Vagina (tissue), 2 donors: ENCODE data around the gene GRIK3. TPM values are rescaled to one million over a fixed set of nuclear protein-coding genes. Genes with fewer than 3 reads are reported as not detected.
"Not testable (repeated sequence)": the region's sequence is repeated elsewhere in the genome, so short reads cannot be mapped to it uniquely, and the experiment has no call there.

Experiments
- DNase-seq, 2 donors: peaks; one replicate each; pipeline ENCODE4 v3.0.0-alpha.2; 2017; ENCODE audit errors: extremely low spot score in 2 of 2
- H3K27ac ChIP-seq: fragments of 200-600 bp; sonication (generic); one replicate; pipeline ENCODE4 v1.5.1; 2019
- H3K27me3 ChIP-seq: fragments of 200-600 bp; sonication (generic); one replicate; pipeline ENCODE4 v1.5.1; 2019
- H3K36me3 ChIP-seq, 2 donors: fragments of 200-600 bp; sonication (generic); one replicate each; pipeline ENCODE4 v1.5.1; 2017 to 2019
- H3K4me1 ChIP-seq: fragments of 200-600 bp; sonication (generic); one replicate; pipeline ENCODE4 v1.5.1; 2019
- H3K4me3 ChIP-seq, 2 donors: fragments of 200-600 bp; sonication (generic); 1 replicate in 1 of 2; 2 replicates in 1 of 2; pipeline ENCODE4 v1.5.1; 2016 to 2019
- H3K9me3 ChIP-seq: fragments of 200-600 bp; sonication (generic); one replicate; pipeline ENCODE4 v1.5.1; 2019
- CTCF ChIP-seq, 3 experiments: fragments of 450-650 bp in 2 of 3; fragments of 200-600 bp in 1 of 3; sonication (generic) in 1 of 3; IDR thresholded peaks; one replicate each; pipeline ENCODE4 v1.5.1; 2017 to 2019; ENCODE audit warnings: antibody characterized with exemption in 3 of 3, mild to moderate bottlenecking in 2 of 3, moderate library complexity in 2 of 3
- POLR2A ChIP-seq, 2 donors: fragments of 450-650 bp; IDR thresholded peaks; one replicate each; pipeline ENCODE4 v1.6.1; 2017; ENCODE audit warnings: antibody characterized with exemption in 2 of 2, mild to moderate bottlenecking in 2 of 2, moderate library complexity in 2 of 2
- POLR2AphosphoS5 ChIP-seq, 2 donors: sonication (generic); formaldehyde crosslinking; IDR thresholded peaks; one replicate each; pipeline ENCODE4 v1.9.0; 2017; ENCODE audit warnings: antibody characterized with exemption in 2 of 2, mild to moderate bottlenecking in 2 of 2, low read depth in 1 of 2; ENCODE audit not compliant: insufficient read depth in 1 of 2
- intact Hi-C: fragments of 100-400 bp; cut with DNase I; formaldehyde crosslinking; loops from one replicate; pipeline ENCODE4 v1.15.1; 2023
- total RNA-seq: library from RNA; depleted of rRNA; stranded (reverse); fragments of >200 nt; gene quantifications from one replicate; pipeline ENCODE4 v1.2.3, GENCODE V29; 2016

The GRIK3 gene
- total RNA-seq, 1 donor from 2014 or later: 0.74 TPM

- intact Hi-C loops: no loop called here
- H3K27ac ChIP-seq: no peak overlapping the region
- no peaks in the 10 kb centered on the region for H3K4me1 ChIP-seq
- no peak overlapping the region for H3K4me3 ChIP-seq
- H3K27me3 ChIP-seq: no peaks in the 10 kb centered on the region
- TF ChIP-seq POLR2A (IDR thresholded peaks at IDR 0.05) (no peak), POLR2AphosphoS5 (IDR thresholded peaks at IDR 0.05; ENCODE audit: insufficient read depth in 1 of 2, low read depth in 1 of 2) (no peak), CTCF (IDR thresholded peaks at IDR 0.05) (no peak)
- peak; percentile 32 to 58 for DNase-seq
- H3K9me3 ChIP-seq: no peaks in the 10 kb centered on the region
- H3K36me3 ChIP-seq: no peaks in the 10 kb centered on the region
These were observed 126.2 kb downstream of the GRIK3 start for GRCh38 chr1:36908096-36908495.

GRCh38 chr1:36906555-36906954 is 127.8 kb downstream of the GRIK3 start:
- intact Hi-C loops: no loop called here
- TF ChIP-seq POLR2A (IDR thresholded peaks at IDR 0.05): no peak
- TF ChIP-seq CTCF (IDR thresholded peaks at IDR 0.05): no peak
- TF ChIP-seq POLR2AphosphoS5 (IDR thresholded peaks at IDR 0.05; ENCODE audit: insufficient read depth in 1 of 2, low read depth in 1 of 2): no peak
- no peaks in the 10 kb centered on the region for H3K4me1 ChIP-seq
- no peak overlapping the region for H3K27ac ChIP-seq
- no peaks in the 10 kb centered on the region for H3K27me3 ChIP-seq
- H3K36me3 ChIP-seq: no peaks in the 10 kb centered on the region
- no peak overlapping the region for H3K4me3 ChIP-seq
- H3K9me3 ChIP-seq: no peaks in the 10 kb centered on the region
- no peak for DNase-seq

GRCh38 chr1:36905941-36906340 is 128.4 kb downstream of the GRIK3 start:
- Histone ChIP-seq H3K4me1 (no peaks in the 10 kb centered on the region), H3K4me3 (no peak overlapping the region), H3K27me3 (no peaks in the 10 kb centered on the region), H3K27ac (no peak overlapping the region), H3K36me3 (no peaks in the 10 kb centered on the region), H3K9me3 (no peaks in the 10 kb centered on the region)
- intact Hi-C loops: no loop called here
- TF ChIP-seq CTCF (IDR thresholded peaks at IDR 0.05): no peak
- TF ChIP-seq POLR2A (IDR thresholded peaks at IDR 0.05): no peak
- no peak for TF ChIP-seq POLR2AphosphoS5 (IDR thresholded peaks at IDR 0.05; ENCODE audit: insufficient read depth in 1 of 2, low read depth in 1 of 2)
- peak; percentile 61 to 82 for DNase-seq

- Histone ChIP-seq H3K9me3 (no peaks in the 10 kb centered on the region), H3K4me3 (no peak overlapping the region), H3K27ac (no peak overlapping the region), H3K27me3 (no peaks in the 10 kb centered on the region), H3K36me3 (no peaks in the 10 kb centered on the region), H3K4me1 (no peaks in the 10 kb centered on the region)
- intact Hi-C loops: no loop called here
- DNase-seq: peak in 1 of 2 donors; percentile 5
- no peak for TF ChIP-seq POLR2A (IDR thresholded peaks at IDR 0.05)
- no peak for TF ChIP-seq CTCF (IDR thresholded peaks at IDR 0.05)
- TF ChIP-seq POLR2AphosphoS5 (IDR thresholded peaks at IDR 0.05; ENCODE audit: insufficient read depth in 1 of 2, low read depth in 1 of 2): no peak
These were observed 134.2 kb downstream of the GRIK3 start for GRCh38 chr1:36900128-36900527.

- H3K27ac ChIP-seq, H3K9me3 ChIP-seq, H3K36me3 ChIP-seq, H3K4me3 ChIP-seq, H3K27me3 ChIP-seq, intact Hi-C loops, H3K4me1 ChIP-seq, DNase-seq: not testable (repeated sequence)
These were observed 136.5 kb downstream of the GRIK3 start for GRCh38 chr1:36897813-36898212.

GRCh38 chr1:36894824-36895223 is 139.5 kb downstream of the GRIK3 start:
- intact Hi-C loops: no loop called here
- Histone ChIP-seq H3K36me3 (no peaks in the 10 kb centered on the region), H3K9me3 (no peaks in the 10 kb centered on the region), H3K27me3 (no peaks in the 10 kb centered on the region), H3K4me3 (no peak overlapping the region), H3K4me1 (no peaks in the 10 kb centered on the region), H3K27ac (no peak overlapping the region)
- TF ChIP-seq POLR2A (IDR thresholded peaks at IDR 0.05) (no peak), POLR2AphosphoS5 (IDR thresholded peaks at IDR 0.05; ENCODE audit: insufficient read depth in 1 of 2, low read depth in 1 of 2) (no peak), CTCF (IDR thresholded peaks at IDR 0.05) (no peak)
- peak; percentile 8 to 79 for DNase-seq
